Fibroblast of lung (primary cell): ENCODE measurements around the gene SLC38A8. TPM values are rescaled to one million over a fixed set of nuclear protein-coding genes. Genes with fewer than 3 reads are reported as not detected.
A peak's percentile ranks its signal among the peaks of the same experiment; 100 is the strongest.

Experiments used
- DNase-seq, 2 donors: peaks; one replicate each; pipeline versions ENCODE4 v3.0.0 to v3.0.0-alpha.2; 2010; ENCODE audit warnings: low read depth in 2 of 2
- H2AFZ ChIP-seq: 2 replicates; pipeline ENCODE4 v1.5.1; 2012; ENCODE audit warnings: low read length, control low read depth, inconsistent platforms
- H3K27ac ChIP-seq: 2 replicates; pipeline ENCODE4 v1.5.1; 2011; ENCODE audit warnings: low read length, control low read depth; ENCODE audit not compliant: insufficient read depth
- H3K27me3 ChIP-seq: 2 replicates; pipeline ENCODE4 v1.5.1; 2011; ENCODE audit warnings: mild to moderate bottlenecking, low read length; ENCODE audit not compliant: control insufficient read depth, insufficient read depth
- H3K36me3 ChIP-seq: 2 replicates; pipeline ENCODE4 v1.5.1; 2011; ENCODE audit warnings: low read length; ENCODE audit not compliant: control insufficient read depth, insufficient read depth
- H3K4me1 ChIP-seq: 2 replicates; pipeline ENCODE4 v1.5.1; 2011; ENCODE audit warnings: low read length; ENCODE audit not compliant: control insufficient read depth, insufficient read depth; ENCODE audit errors: extremely low read depth
- H3K4me2 ChIP-seq: 2 replicates; pipeline ENCODE4 v1.5.1; 2011; ENCODE audit warnings: low read length, control low read depth; ENCODE audit not compliant: insufficient read depth; ENCODE audit errors: extremely low read depth
- H3K4me3 ChIP-seq, 4 experiments: fragments of 200-600 bp in 1 of 4; sonication (generic) in 1 of 4; replicated peaks in 1 of 4; 2 replicates each; pipeline ENCODE4 v1.5.1; 2011 to 2016; ENCODE audit warnings: low read length in 4 of 4, low read depth in 3 of 4, mild to moderate bottlenecking in 3 of 4, control low read depth in 2 of 4, inconsistent platforms in 1 of 4, mixed read lengths in 1 of 4; ENCODE audit not compliant: insufficient read depth in 1 of 4; ENCODE audit errors: control extremely low read depth in 1 of 4
- H3K79me2 ChIP-seq: 2 replicates; pipeline ENCODE4 v1.5.1; 2012; ENCODE audit warnings: mild to moderate bottlenecking, low read length, inconsistent platforms; ENCODE audit not compliant: control insufficient read depth, insufficient read depth
- H3K9ac ChIP-seq: 2 replicates; pipeline ENCODE4 v1.5.1; 2011; ENCODE audit warnings: mild to moderate bottlenecking, low read length, control low read depth; ENCODE audit not compliant: insufficient read depth
- H3K9me3 ChIP-seq: 2 replicates; pipeline ENCODE4 v1.5.1; 2012; ENCODE audit warnings: low read depth, low read length; ENCODE audit not compliant: control insufficient read depth, insufficient read depth
- H4K20me1 ChIP-seq: 2 replicates; pipeline ENCODE4 v1.5.1; 2011; ENCODE audit warnings: low read length; ENCODE audit not compliant: control insufficient read depth, insufficient read depth; ENCODE audit errors: extremely low read depth
- EZH2 ChIP-seq: IDR thresholded peaks from 2 replicates; pipeline ENCODE4 v1.5.1; 2012; ENCODE audit warnings: low read length, control low read depth, mild to moderate bottlenecking; ENCODE audit errors: missing control alignments
- polyA plus RNA-seq, 2 donors: library from polyadenylated mRNA; depleted of rRNA in 1 of 2; stranded (reverse) in 1 of 2; unstranded in 1 of 2; fragments of >200 nt; gene quantifications; 2 replicates each; pipeline ENCODE4 v1.2.1, GENCODE V29; 2011 to 2012; ENCODE audit warnings: missing spikeins in 1 of 2
- total RNA-seq: library from RNA; depleted of rRNA; stranded (reverse); fragments of >200 nt; gene quantifications from 2 replicates; pipeline ENCODE4 v1.2.1, GENCODE V29; 2014
- TF ChIP-seq, protein P1 (sequence below), 2 donors: IDR thresholded peaks in 1 of 2; conservative IDR thresholded peaks in 1 of 2; 1 replicate in 1 of 2; 2 replicates in 1 of 2; pipeline ENCODE4 v1.5.1; 2011 to 2012; ENCODE audit warnings: low read length in 2 of 2, control low read depth in 1 of 2, inconsistent platforms in 1 of 2, low read depth in 1 of 2, mild to moderate bottlenecking in 1 of 2

The SLC38A8 gene
- total and polyA plus RNA-seq, 2 donors (not counting 1 experiment from before 2014, with no cell fraction given): not detected

DNA sequence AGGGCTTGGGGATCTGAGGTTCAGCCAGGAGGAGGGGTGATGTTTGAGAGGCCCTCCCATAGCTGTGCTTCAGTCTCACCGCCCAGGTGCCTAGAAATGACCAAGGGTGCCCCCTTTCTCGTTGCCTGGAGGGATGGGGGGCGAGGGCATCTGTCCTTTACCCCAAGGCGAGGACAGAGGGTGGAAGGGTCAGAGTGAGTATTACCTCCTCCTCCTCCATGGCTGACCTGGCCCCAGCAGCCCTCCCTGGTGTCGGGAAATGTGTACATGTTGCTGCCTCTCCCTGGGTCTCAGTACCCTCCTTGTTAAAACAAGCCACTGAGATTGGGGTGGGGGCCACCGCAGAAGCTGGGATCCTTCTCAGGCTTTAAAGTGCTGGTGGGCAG, 72.2 kb downstream of the SLC38A8 start:
- Histone ChIP-seq H2AFZ (no peak overlapping the region), H3K9ac (no peak overlapping the region), H3K4me1 (no peaks in the 10 kb centered on the region), H3K4me2 (no peak overlapping the region), H3K9me3 (no peaks in the 10 kb centered on the region), H3K79me2 (no peaks in the 10 kb centered on the region), H3K4me3 (no peak overlapping the region), H3K27me3 (peaks cover 4% of the 10 kb centered on the region), H3K36me3 (peaks cover 3% of the 10 kb centered on the region), H4K20me1 (no peaks in the 10 kb centered on the region), H3K27ac (no peak overlapping the region)
- no peak for DNase-seq
- no peak for TF ChIP-seq EZH2

DNA sequence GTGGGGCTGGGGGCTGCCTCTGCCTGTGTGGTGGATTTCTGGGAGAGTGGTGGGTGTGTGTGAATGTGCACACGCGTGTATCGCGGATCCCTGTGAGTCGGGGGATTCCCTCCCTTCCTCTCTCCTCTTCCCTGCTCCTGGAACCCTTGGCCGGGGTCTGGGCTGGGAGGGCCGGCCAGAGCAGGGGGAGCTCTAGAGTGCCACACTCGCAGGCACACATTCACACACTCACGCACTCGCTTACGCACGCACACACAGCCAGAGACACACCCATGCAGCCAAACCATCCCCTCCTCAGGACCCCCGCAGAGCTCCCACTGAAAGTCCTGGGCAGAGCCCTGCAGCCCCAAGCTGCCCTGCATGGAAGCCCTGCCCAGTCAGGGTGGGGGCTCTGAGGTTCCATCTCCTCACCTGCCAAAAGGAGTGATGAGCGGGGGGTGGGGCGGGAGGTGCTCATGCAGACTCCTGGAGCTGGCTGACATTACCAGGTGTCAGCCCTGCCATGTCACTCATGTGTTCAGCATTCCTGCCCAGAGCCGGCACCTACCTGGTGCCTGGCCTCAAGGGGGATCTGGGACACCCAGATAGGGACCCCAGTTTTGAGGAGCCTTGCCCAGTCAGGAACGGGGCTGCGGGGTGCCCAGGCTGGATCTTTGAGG, 72.7 kb downstream of the SLC38A8 start:
- Histone ChIP-seq H3K27ac (no peak overlapping the region), H3K4me3 (no peak overlapping the region), H3K4me1 (no peaks in the 10 kb centered on the region), H2AFZ (no peak overlapping the region), H3K9ac (no peak overlapping the region), H4K20me1 (no peaks in the 10 kb centered on the region), H3K36me3 (peaks cover 4% of the 10 kb centered on the region), H3K9me3 (no peaks in the 10 kb centered on the region), H3K4me2 (no peak overlapping the region), H3K79me2 (no peaks in the 10 kb centered on the region), H3K27me3 (peaks cover 4% of the 10 kb centered on the region)
- TF ChIP-seq, protein P1, sequence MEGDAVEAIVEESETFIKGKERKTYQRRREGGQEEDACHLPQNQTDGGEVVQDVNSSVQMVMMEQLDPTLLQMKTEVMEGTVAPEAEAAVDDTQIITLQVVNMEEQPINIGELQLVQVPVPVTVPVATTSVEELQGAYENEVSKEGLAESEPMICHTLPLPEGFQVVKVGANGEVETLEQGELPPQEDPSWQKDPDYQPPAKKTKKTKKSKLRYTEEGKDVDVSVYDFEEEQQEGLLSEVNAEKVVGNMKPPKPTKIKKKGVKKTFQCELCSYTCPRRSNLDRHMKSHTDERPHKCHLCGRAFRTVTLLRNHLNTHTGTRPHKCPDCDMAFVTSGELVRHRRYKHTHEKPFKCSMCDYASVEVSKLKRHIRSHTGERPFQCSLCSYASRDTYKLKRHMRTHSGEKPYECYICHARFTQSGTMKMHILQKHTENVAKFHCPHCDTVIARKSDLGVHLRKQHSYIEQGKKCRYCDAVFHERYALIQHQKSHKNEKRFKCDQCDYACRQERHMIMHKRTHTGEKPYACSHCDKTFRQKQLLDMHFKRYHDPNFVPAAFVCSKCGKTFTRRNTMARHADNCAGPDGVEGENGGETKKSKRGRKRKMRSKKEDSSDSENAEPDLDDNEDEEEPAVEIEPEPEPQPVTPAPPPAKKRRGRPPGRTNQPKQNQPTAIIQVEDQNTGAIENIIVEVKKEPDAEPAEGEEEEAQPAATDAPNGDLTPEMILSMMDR (conservative IDR thresholded peaks at IDR 0.05 in 1 of 2, IDR thresholded peaks at IDR 0.05 in 1 of 2; ENCODE audit: low read depth in 1 of 2, low read length in 2 of 2): no peak
- no peak for TF ChIP-seq EZH2
- DNase-seq: no peak

DNA sequence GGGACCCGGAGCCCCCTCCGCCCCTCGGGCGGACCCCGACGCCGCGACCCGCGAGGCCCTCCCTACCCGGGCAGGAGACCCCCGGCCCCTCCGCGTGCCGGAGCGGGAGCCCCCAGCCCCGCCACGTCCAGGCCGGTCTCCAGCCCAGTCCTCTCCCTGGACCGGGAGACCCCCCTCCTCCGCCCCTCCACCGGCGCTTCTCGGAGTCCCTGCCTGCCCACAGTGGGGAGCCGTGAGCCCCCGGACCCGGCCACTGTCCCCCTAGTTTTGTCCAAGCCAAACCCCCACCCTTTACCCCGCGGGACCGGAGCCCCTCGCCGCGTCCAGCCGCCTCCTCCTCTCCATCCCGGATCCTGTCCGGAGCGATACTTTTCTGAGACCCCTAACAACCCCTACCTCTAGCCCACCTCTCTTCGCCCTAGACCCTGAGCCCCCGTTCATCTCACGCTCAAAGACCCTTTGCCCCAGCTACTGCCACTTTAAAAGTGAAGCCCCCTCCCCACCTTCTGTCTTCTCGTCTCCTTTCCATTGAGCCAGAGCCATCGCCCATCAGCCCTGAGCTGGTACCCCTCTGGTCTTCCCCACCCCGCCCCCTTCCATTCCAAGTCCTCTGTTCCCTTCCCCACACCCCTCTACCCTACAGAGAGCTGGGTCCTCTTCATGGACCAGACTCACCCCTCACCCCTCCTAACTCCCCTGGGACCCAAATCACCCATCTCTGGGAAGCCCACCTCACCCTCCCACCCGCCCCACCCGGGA, 73.5 kb downstream of the SLC38A8 start:
- Histone ChIP-seq H3K4me2 (no peak overlapping the region), H3K4me3 (no peak overlapping the region), H3K27me3 (peaks cover 4% of the 10 kb centered on the region), H3K36me3 (peaks cover 4% of the 10 kb centered on the region), H3K4me1 (no peaks in the 10 kb centered on the region), H3K9me3 (no peaks in the 10 kb centered on the region), H2AFZ (no peak overlapping the region), H4K20me1 (no peaks in the 10 kb centered on the region), H3K27ac (no peak overlapping the region), H3K9ac (no peak overlapping the region), H3K79me2 (no peaks in the 10 kb centered on the region)
- DNase-seq: no peak
- peak; percentile 29 for TF ChIP-seq EZH2
- TF ChIP-seq, protein P1 (conservative IDR thresholded peaks at IDR 0.05 in 1 of 2, IDR thresholded peaks at IDR 0.05 in 1 of 2; ENCODE audit: low read depth in 1 of 2, low read length in 2 of 2): no peak
